ENCODE measurements around the gene DCLRE1A.

DNA sequence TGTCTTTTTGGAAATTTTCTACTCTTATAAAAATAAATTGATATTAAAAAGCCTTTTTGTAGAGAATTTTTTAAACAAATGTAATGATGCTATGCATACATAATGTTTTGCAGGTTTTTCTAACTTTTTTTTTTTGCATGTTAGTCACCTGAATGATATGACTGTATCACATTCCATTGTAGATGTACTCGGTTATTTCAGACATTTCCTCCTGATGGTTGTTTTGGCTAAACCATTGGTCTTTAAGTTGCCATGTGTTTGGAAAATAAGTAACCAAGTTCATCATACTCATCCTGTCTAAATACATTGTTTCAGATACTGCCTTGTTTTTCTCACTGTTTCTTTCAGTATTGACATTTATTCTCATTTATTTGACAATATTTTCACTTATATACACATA is 26.4 kb upstream of the DCLRE1A start:
- TF ChIP-seq EZH2phosphoT487 (IDR thresholded peaks at IDR 0.05; ENCODE audit: unreplicated experiment): no peak
- no peak for TF ChIP-seq POLR2AphosphoS5 (IDR thresholded peaks at IDR 0.05; ENCODE audit: low read depth)
- no peak for TF ChIP-seq JUNB (IDR thresholded peaks at IDR 0.05; ENCODE audit: unreplicated experiment)
- TF ChIP-seq, protein P1, sequence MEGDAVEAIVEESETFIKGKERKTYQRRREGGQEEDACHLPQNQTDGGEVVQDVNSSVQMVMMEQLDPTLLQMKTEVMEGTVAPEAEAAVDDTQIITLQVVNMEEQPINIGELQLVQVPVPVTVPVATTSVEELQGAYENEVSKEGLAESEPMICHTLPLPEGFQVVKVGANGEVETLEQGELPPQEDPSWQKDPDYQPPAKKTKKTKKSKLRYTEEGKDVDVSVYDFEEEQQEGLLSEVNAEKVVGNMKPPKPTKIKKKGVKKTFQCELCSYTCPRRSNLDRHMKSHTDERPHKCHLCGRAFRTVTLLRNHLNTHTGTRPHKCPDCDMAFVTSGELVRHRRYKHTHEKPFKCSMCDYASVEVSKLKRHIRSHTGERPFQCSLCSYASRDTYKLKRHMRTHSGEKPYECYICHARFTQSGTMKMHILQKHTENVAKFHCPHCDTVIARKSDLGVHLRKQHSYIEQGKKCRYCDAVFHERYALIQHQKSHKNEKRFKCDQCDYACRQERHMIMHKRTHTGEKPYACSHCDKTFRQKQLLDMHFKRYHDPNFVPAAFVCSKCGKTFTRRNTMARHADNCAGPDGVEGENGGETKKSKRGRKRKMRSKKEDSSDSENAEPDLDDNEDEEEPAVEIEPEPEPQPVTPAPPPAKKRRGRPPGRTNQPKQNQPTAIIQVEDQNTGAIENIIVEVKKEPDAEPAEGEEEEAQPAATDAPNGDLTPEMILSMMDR (conservative IDR thresholded peaks at IDR 0.05; ENCODE audit: low read depth in 2 of 2): no peak
- TF ChIP-seq EZH2 (IDR thresholded peaks at IDR 0.05; ENCODE audit: low read depth, unreplicated experiment): no peak
- TF ChIP-seq, protein P2, sequence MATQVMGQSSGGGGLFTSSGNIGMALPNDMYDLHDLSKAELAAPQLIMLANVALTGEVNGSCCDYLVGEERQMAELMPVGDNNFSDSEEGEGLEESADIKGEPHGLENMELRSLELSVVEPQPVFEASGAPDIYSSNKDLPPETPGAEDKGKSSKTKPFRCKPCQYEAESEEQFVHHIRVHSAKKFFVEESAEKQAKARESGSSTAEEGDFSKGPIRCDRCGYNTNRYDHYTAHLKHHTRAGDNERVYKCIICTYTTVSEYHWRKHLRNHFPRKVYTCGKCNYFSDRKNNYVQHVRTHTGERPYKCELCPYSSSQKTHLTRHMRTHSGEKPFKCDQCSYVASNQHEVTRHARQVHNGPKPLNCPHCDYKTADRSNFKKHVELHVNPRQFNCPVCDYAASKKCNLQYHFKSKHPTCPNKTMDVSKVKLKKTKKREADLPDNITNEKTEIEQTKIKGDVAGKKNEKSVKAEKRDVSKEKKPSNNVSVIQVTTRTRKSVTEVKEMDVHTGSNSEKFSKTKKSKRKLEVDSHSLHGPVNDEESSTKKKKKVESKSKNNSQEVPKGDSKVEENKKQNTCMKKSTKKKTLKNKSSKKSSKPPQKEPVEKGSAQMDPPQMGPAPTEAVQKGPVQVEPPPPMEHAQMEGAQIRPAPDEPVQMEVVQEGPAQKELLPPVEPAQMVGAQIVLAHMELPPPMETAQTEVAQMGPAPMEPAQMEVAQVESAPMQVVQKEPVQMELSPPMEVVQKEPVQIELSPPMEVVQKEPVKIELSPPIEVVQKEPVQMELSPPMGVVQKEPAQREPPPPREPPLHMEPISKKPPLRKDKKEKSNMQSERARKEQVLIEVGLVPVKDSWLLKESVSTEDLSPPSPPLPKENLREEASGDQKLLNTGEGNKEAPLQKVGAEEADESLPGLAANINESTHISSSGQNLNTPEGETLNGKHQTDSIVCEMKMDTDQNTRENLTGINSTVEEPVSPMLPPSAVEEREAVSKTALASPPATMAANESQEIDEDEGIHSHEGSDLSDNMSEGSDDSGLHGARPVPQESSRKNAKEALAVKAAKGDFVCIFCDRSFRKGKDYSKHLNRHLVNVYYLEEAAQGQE (IDR thresholded peaks at IDR 0.05; ENCODE audit: unreplicated experiment): no peak
- TF ChIP-seq ZNF331 (CRISPR knock-in tag; IDR thresholded peaks at IDR 0.05; ENCODE audit: low read depth): no peak
- no peak for TF ChIP-seq CREB1 (CRISPR knock-in tag; IDR thresholded peaks at IDR 0.05; ENCODE audit: low read depth)
- TF ChIP-seq STAT1 (IDR thresholded peaks at IDR 0.05; ENCODE audit: unreplicated experiment): no peak

Data from GM23338 (cell line).